ENCODE data around the gene ACAD9.

- TF ChIP-seq EZH2 (IDR thresholded peaks at IDR 0.05) (no peak), POLR2AphosphoS5 (IDR thresholded peaks at IDR 0.05; ENCODE audit: borderline replicate concordance, low read depth, low read length) (no peak), FOXP2 (optimal IDR thresholded peaks at IDR 0.05; ENCODE audit: control extremely low read depth, extremely low read length, insufficient read depth) (no peak)
These were observed 12.0 kb upstream of the ACAD9 start for GRCh38 chr3:128867200-128868125.

Measured in SK-N-MC (cell line).